GM23248 (cell line): Measurements from ENCODE around the gene DOCK3. TPM values are rescaled to one million over a fixed set of nuclear protein-coding genes. Genes with fewer than 3 reads are reported as not detected.
"Not testable (repeated sequence)": the region's sequence is repeated elsewhere in the genome, so short reads cannot be mapped to it uniquely, and the experiment has no call there.

Experiments used
- DNase-seq: peaks from one replicate; pipeline ENCODE4 v3.0.0-alpha.2; 2015
- H2AFZ ChIP-seq: fragments of 200-600 bp; sonication (generic); 2 replicates; pipeline ENCODE4 v1.6.1; 2016; ENCODE audit warnings: antibody characterized with exemption
- H3F3A ChIP-seq: fragments of 200-600 bp; sonication (generic); 2 replicates; pipeline ENCODE4 v1.6.1; 2016; ENCODE audit warnings: mild to moderate bottlenecking, antibody characterized with exemption, mixed run types; ENCODE audit not compliant: insufficient read depth
- H3K27ac ChIP-seq: fragments of 200-600 bp; sonication (generic); 2 replicates; pipeline ENCODE4 v1.5.1; 2016; ENCODE audit warnings: mild to moderate bottlenecking
- H3K27me3 ChIP-seq: fragments of 200-600 bp; sonication (generic); replicated peaks from 2 replicates; pipeline ENCODE4 v1.6.1; 2016; ENCODE audit warnings: mild to moderate bottlenecking; ENCODE audit not compliant: insufficient read depth
- H3K36me3 ChIP-seq: fragments of 200-600 bp; sonication (generic); 2 replicates; pipeline ENCODE4 v1.6.1; 2016; ENCODE audit warnings: low read depth, mild to moderate bottlenecking
- H3K4me1 ChIP-seq: fragments of 200-600 bp; sonication (generic); 2 replicates; pipeline ENCODE4 v1.6.1; 2016; ENCODE audit warnings: mild to moderate bottlenecking; ENCODE audit not compliant: insufficient read depth
- H3K4me2 ChIP-seq: fragments of 200-600 bp; sonication (generic); one replicate; pipeline ENCODE4 v1.6.1; 2016; ENCODE audit warnings: mild to moderate bottlenecking; ENCODE audit not compliant: unreplicated experiment
- H3K4me3 ChIP-seq: fragments of 200-600 bp; sonication (generic); 2 replicates; pipeline ENCODE4 v1.5.1; 2016; ENCODE audit warnings: mild to moderate bottlenecking
- H3K79me2 ChIP-seq: fragments of 200-600 bp; sonication (generic); 2 replicates; pipeline ENCODE4 v1.6.1; 2016; ENCODE audit warnings: mild to moderate bottlenecking; ENCODE audit not compliant: insufficient read depth
- H3K9ac ChIP-seq: fragments of 200-600 bp; sonication (generic); 2 replicates; pipeline ENCODE4 v1.6.1; 2016; ENCODE audit warnings: mild to moderate bottlenecking
- H3K9me2 ChIP-seq: fragments of 200-600 bp; sonication (generic); 2 replicates; pipeline ENCODE4 v1.6.1; 2016; ENCODE audit warnings: mixed run types, mild to moderate bottlenecking, moderate library complexity; ENCODE audit not compliant: insufficient read depth
- H3K9me3 ChIP-seq: fragments of 200-600 bp; sonication (generic); one replicate; pipeline ENCODE4 v1.6.1; 2017; ENCODE audit warnings: low read depth
- H4K20me1 ChIP-seq: fragments of 200-600 bp; sonication (generic); 2 replicates; pipeline ENCODE4 v1.6.0; 2016; ENCODE audit not compliant: insufficient read depth
- EZH2 ChIP-seq: fragments of 200-600 bp; sonication (generic); IDR thresholded peaks from 2 replicates; pipeline ENCODE4 v1.6.1; 2018; ENCODE audit warnings: antibody characterized with exemption, mild to moderate bottlenecking; ENCODE audit not compliant: insufficient read depth, poor library complexity, severe bottlenecking
- EZH2phosphoT487 ChIP-seq: fragments of 200-600 bp; sonication (generic); IDR thresholded peaks from 2 replicates; pipeline ENCODE4 v1.6.1; 2018; ENCODE audit warnings: antibody characterized with exemption, moderate library complexity, mild to moderate bottlenecking, low read depth; ENCODE audit not compliant: insufficient read depth
- WGBS, 2 experiments: methylation state at CpG; one replicate each; pipeline ENCODE4 v1.1.6; 2015 to 2017; ENCODE audit warnings: low lambda C conversion rate in 2 of 2, low coverage in 1 of 2; ENCODE audit errors: missing lambda C conversion rate in 2 of 2; 5-methylcytosine and 5-hydroxymethylcytosine counted together
- in situ Hi-C: fragments of 300-500 bp; cut with MboI; formaldehyde crosslinking; loops from 2 replicates; pipeline ENCODE4 v1.15.0; 2020
- polyA plus RNA-seq: library from polyadenylated mRNA; unstranded; fragments of >200 nt; fragmentation: Nextera tagmentation; extraction: Ambion mirVana; gene quantifications from 2 replicates; pipeline ENCODE4 v1.2.1, GENCODE V29; 2016
- total RNA-seq: library from RNA; depleted of rRNA; stranded (reverse); fragments of >200 nt; shearing (Covaris generic); gene quantifications from 2 replicates; pipeline ENCODE4 v1.2.3, GENCODE V29; 2014

DOCK3 gene
- total and polyA plus RNA-seq, 2 experiments from 2014 or later = 0.23 to 0.43 TPM

DNA sequence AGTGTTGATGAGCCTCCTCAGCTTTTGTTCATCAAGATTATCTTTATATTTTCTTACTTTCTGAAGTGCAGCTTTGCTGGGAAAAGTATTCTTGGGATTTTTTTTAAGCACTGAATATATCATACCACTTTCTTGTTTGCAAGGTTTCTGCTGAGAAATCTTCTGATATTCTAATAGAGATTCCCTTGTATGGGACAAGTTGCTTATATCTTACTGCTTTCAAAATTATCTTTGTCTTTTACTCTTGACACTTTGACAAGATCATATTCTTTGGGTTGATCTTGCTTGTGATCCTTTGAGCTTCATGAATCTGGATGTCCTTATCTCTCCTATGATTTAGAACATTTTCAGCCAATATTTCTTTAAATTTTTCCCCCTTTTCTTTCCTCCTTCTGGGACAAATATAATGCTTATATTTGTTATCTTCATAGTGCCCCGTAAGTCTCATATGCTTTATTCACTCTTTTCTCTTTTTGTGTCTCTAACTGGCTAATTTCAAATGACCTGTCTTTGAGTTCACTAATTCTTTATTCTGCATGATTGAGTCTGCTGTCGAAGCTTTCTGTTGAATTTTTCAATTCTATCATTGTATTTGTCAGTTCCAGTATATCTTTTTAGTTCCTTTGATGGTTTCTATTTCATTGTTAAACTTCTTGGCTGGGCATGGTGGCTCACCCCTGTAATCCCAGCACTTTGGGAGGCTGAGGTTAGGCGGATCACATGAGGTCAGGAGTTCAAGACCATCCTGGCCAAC is 499.0 kb downstream of the DOCK3 start:
- Histone ChIP-seq H3K9ac (no peak overlapping the region), H3K4me2 (no peak overlapping the region), H4K20me1 (no peaks in the 10 kb centered on the region), H3K4me1 (no peaks in the 10 kb centered on the region), H3K27me3 (no peaks in the 10 kb centered on the region), H3F3A (no peaks in the 10 kb centered on the region), H3K4me3 (no peak overlapping the region), H3K9me2 (no peaks in the 10 kb centered on the region), H3K79me2 (no peaks in the 10 kb centered on the region), H3K27ac (no peak overlapping the region), H3K9me3 (peaks cover 6% of the 10 kb centered on the region), H2AFZ (no peak overlapping the region), H3K36me3 (no peaks in the 10 kb centered on the region)
- TF ChIP-seq EZH2phosphoT487 (no peak), EZH2 (no peak)
- DNase-seq = no peak
- in situ Hi-C loops = no loop called here
- 26 to 31% methylated on average over 3 of the region's 3 CpGs for WGBS, 2 experiments

GRCh38 chr3:51176923-51177322 is 502.2 kb downstream of the DOCK3 start:
- no peak for DNase-seq
- Histone ChIP-seq H4K20me1 (no peaks in the 10 kb centered on the region), H3K4me1 (no peaks in the 10 kb centered on the region), H3K9ac (no peak overlapping the region), H3K9me2 (no peaks in the 10 kb centered on the region), H3F3A (no peaks in the 10 kb centered on the region), H2AFZ (no peak overlapping the region), H3K27ac (no peak overlapping the region), H3K79me2 (no peaks in the 10 kb centered on the region), H3K4me3 (no peak overlapping the region), H3K4me2 (no peak overlapping the region), H3K36me3 (no peaks in the 10 kb centered on the region), H3K9me3 (peaks cover 6% of the 10 kb centered on the region), H3K27me3 (no peaks in the 10 kb centered on the region)
- in situ Hi-C loops = no loop called here
- TF ChIP-seq EZH2 (no peak), EZH2phosphoT487 (no peak)

- H3K9me2 ChIP-seq, H3K4me2 ChIP-seq, H3K9me3 ChIP-seq, in situ Hi-C loops, H3K27me3 ChIP-seq, H3K79me2 ChIP-seq, H2AFZ ChIP-seq, H3K4me1 ChIP-seq, H3K4me3 ChIP-seq, H3K9ac ChIP-seq, H4K20me1 ChIP-seq, H3K36me3 ChIP-seq, DNase-seq, H3F3A ChIP-seq, H3K27ac ChIP-seq: not testable (repeated sequence)
- WGBS, 2 experiments = 14 to 20% methylated on average over 3 of the region's 3 CpGs
These were observed 511.7 kb downstream of the DOCK3 start for GRCh38 chr3:51186446-51186845.

DNA sequence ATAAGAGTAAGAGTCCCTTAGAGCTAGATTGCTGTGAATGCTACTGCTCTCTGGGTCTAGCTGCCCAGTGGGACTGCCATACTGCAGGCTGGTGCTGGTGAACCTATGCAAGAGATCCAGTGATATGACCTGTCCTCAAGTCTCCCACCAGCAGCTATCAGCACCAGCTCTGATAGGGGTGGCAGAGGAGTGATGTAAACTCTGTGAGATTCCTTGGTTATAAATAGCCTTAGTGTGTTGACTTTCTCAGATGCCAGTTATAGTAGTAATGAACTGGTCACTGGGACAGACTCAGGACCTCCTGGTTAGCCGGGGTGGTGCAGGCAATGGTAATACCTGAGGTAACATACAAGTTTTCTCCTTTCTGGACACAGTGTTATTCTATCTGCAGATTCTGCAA is 515.5 kb downstream of the DOCK3 start:
- Histone ChIP-seq H3K27ac (no peak overlapping the region), H3K36me3 (no peaks in the 10 kb centered on the region), H3K9ac (no peak overlapping the region), H3K9me3 (no peaks in the 10 kb centered on the region), H4K20me1 (no peaks in the 10 kb centered on the region), H3K4me1 (no peaks in the 10 kb centered on the region), H2AFZ (no peak overlapping the region), H3K27me3 (no peaks in the 10 kb centered on the region), H3F3A (no peaks in the 10 kb centered on the region), H3K79me2 (no peaks in the 10 kb centered on the region), H3K9me2 (no peaks in the 10 kb centered on the region), H3K4me2 (no peak overlapping the region), H3K4me3 (no peak overlapping the region)
- no peak for TF ChIP-seq EZH2phosphoT487
- no peak for TF ChIP-seq EZH2
- DNase-seq = no peak
- in situ Hi-C loops = no loop called here
- 13 to 14% methylated on average over 1 of the region's 1 CpG for WGBS, 2 experiments

DNA sequence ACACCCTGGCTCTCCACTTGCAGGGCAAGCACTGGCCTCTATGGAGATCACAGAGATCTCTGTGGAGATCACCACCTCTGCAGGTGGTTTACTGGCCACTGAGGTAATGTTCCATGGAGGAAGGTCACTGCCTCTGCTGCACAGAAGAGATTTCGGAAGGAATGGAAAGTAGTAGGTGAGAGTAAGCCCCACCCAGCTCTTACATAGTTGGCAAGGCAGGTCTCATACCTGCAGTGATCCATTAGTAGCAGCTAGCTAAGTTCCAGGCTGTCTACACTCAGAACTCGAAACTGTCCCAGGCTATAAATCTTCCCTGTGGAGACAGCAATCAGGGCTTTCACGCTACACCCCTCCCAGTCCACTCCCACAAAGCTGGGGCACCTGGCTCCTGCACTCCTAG is 516.1 kb downstream of the DOCK3 start:
- no peak for TF ChIP-seq EZH2phosphoT487
- no peak for TF ChIP-seq EZH2
- H3K4me2 ChIP-seq = no peak overlapping the region
- no peaks in the 10 kb centered on the region for H3K9me3 ChIP-seq
- no peak overlapping the region for H3K9ac ChIP-seq
- no peak overlapping the region for H3K4me3 ChIP-seq
- H3K4me1 ChIP-seq = no peaks in the 10 kb centered on the region
- in situ Hi-C loops = no loop called here
- no peaks in the 10 kb centered on the region for H3K9me2 ChIP-seq
- 4 to 8% methylated on average over 3 of the region's 3 CpGs for WGBS, 2 experiments
- H3K36me3 ChIP-seq = no peaks in the 10 kb centered on the region
- H3F3A ChIP-seq = no peaks in the 10 kb centered on the region
- DNase-seq = no peak
- no peak overlapping the region for H3K27ac ChIP-seq
- H3K27me3 ChIP-seq = no peaks in the 10 kb centered on the region
- H4K20me1 ChIP-seq = no peaks in the 10 kb centered on the region
- H3K79me2 ChIP-seq = no peaks in the 10 kb centered on the region
- no peak overlapping the region for H2AFZ ChIP-seq
